ENCODE measurements around the gene MAP3K4.
"Not testable (repeated sequence)": the region's sequence is repeated elsewhere in the genome, so short reads cannot be mapped to it uniquely, and the experiment has no call there.

The MAP3K4 gene

GRCh38 chr6:161117942-161118341 is 126.4 kb downstream of the MAP3K4 start:
- no peak overlapping the region for H2AFZ ChIP-seq (ENCODE audit: low read depth, low read length)
- no peaks in the 10 kb centered on the region for H4K20me1 ChIP-seq (ENCODE audit: insufficient read depth, low read length)
- H3K27me3 ChIP-seq (ENCODE audit: insufficient read depth, low read length, poor library complexity), result no peaks in the 10 kb centered on the region
- no peaks in the 10 kb centered on the region for H3K4me1 ChIP-seq (ENCODE audit: insufficient read depth, low read length)
- H3K79me2 ChIP-seq (ENCODE audit: insufficient read depth, low read length), result no peaks in the 10 kb centered on the region
- no peak for DNase-seq
- no peak for ATAC-seq (ENCODE audit: insufficient read depth, low read depth)
- no peak overlapping the region for H3K27ac ChIP-seq (ENCODE audit: low read length)
- peaks cover 8% of the 10 kb centered on the region for H3K9me3 ChIP-seq (ENCODE audit: insufficient read depth, low read length, severe bottlenecking)
- TF ChIP-seq EZH2 (IDR thresholded peaks at IDR 0.05; ENCODE audit: borderline replicate concordance, low read depth, low read length, severe bottlenecking) (no peak), CTCF (IDR thresholded peaks at IDR 0.05; ENCODE audit: borderline replicate concordance, extremely low read depth, low read length, poor library complexity, severe bottlenecking) (no peak)
- H3K36me3 ChIP-seq (ENCODE audit: insufficient read depth, low read length), result peaks cover 80% of the 10 kb centered on the region
- H3K4me3 ChIP-seq (ENCODE audit: low read depth in 1 of 2, low read length in 2 of 2), result no peak overlapping the region
- no peak overlapping the region for H3K4me2 ChIP-seq (ENCODE audit: insufficient read depth, low read length)
- H3K9ac ChIP-seq (ENCODE audit: low read depth, low read length), result no peak overlapping the region

- H3K4me3 ChIP-seq (ENCODE audit: low read depth in 1 of 2, low read length in 2 of 2); H3K27me3 ChIP-seq (ENCODE audit: insufficient read depth, low read length, poor library complexity); ATAC-seq (ENCODE audit: insufficient read depth, low read depth); DNase-seq; H3K27ac ChIP-seq (ENCODE audit: low read length); H3K9me3 ChIP-seq (ENCODE audit: insufficient read depth, low read length, severe bottlenecking); H4K20me1 ChIP-seq (ENCODE audit: insufficient read depth, low read length); H3K79me2 ChIP-seq (ENCODE audit: insufficient read depth, low read length); H3K4me2 ChIP-seq (ENCODE audit: insufficient read depth, low read length); H3K9ac ChIP-seq (ENCODE audit: low read depth, low read length); H2AFZ ChIP-seq (ENCODE audit: low read depth, low read length); H3K4me1 ChIP-seq (ENCODE audit: insufficient read depth, low read length): not testable (repeated sequence)
- peaks cover 49% of the 10 kb centered on the region for H3K36me3 ChIP-seq (ENCODE audit: insufficient read depth, low read length)
These were observed 131.8 kb downstream of the MAP3K4 start for GRCh38 chr6:161123319-161123718.

- no peaks in the 10 kb centered on the region for H3K4me1 ChIP-seq (ENCODE audit: insufficient read depth, low read length)
- TF ChIP-seq CTCF (IDR thresholded peaks at IDR 0.05; ENCODE audit: borderline replicate concordance, extremely low read depth, low read length, poor library complexity, severe bottlenecking) (no peak), EZH2 (IDR thresholded peaks at IDR 0.05; ENCODE audit: borderline replicate concordance, low read depth, low read length, severe bottlenecking) (no peak)
- no peak overlapping the region for H2AFZ ChIP-seq (ENCODE audit: low read depth, low read length)
- no peaks in the 10 kb centered on the region for H3K79me2 ChIP-seq (ENCODE audit: insufficient read depth, low read length)
- H4K20me1 ChIP-seq (ENCODE audit: insufficient read depth, low read length), result no peaks in the 10 kb centered on the region
- peaks cover 46% of the 10 kb centered on the region for H3K36me3 ChIP-seq (ENCODE audit: insufficient read depth, low read length)
- ATAC-seq (ENCODE audit: insufficient read depth, low read depth) (no peak), DNase-seq (no peak)
- H3K9ac ChIP-seq (ENCODE audit: low read depth, low read length), result no peak overlapping the region
- no peak overlapping the region for H3K4me2 ChIP-seq (ENCODE audit: insufficient read depth, low read length)
- H3K27me3 ChIP-seq (ENCODE audit: insufficient read depth, low read length, poor library complexity), result no peaks in the 10 kb centered on the region
- no peak overlapping the region for H3K4me3 ChIP-seq (ENCODE audit: low read depth in 1 of 2, low read length in 2 of 2)
- H3K27ac ChIP-seq (ENCODE audit: low read length), result no peak overlapping the region
- H3K9me3 ChIP-seq (ENCODE audit: insufficient read depth, low read length, severe bottlenecking), result peaks cover 3% of the 10 kb centered on the region
These were observed 134.0 kb downstream of the MAP3K4 start for GRCh38 chr6:161125591-161125990.

- H3K9me3 ChIP-seq (ENCODE audit: insufficient read depth, low read length, severe bottlenecking), result peaks cover 2% of the 10 kb centered on the region
- no peaks in the 10 kb centered on the region for H3K4me1 ChIP-seq (ENCODE audit: insufficient read depth, low read length)
- TF ChIP-seq CTCF (IDR thresholded peaks at IDR 0.05; ENCODE audit: borderline replicate concordance, extremely low read depth, low read length, poor library complexity, severe bottlenecking) (no peak), EZH2 (IDR thresholded peaks at IDR 0.05; ENCODE audit: borderline replicate concordance, low read depth, low read length, severe bottlenecking) (no peak)
- H3K4me3 ChIP-seq (ENCODE audit: low read depth in 1 of 2, low read length in 2 of 2), result no peak overlapping the region
- no peak overlapping the region for H3K27ac ChIP-seq (ENCODE audit: low read length)
- H2AFZ ChIP-seq (ENCODE audit: low read depth, low read length), result no peak overlapping the region
- H3K79me2 ChIP-seq (ENCODE audit: insufficient read depth, low read length), result no peaks in the 10 kb centered on the region
- H3K9ac ChIP-seq (ENCODE audit: low read depth, low read length), result no peak overlapping the region
- ATAC-seq (ENCODE audit: insufficient read depth, low read depth) (no peak), DNase-seq (no peak)
- peaks cover 40% of the 10 kb centered on the region for H3K36me3 ChIP-seq (ENCODE audit: insufficient read depth, low read length)
- no peak overlapping the region for H3K4me2 ChIP-seq (ENCODE audit: insufficient read depth, low read length)
- H3K27me3 ChIP-seq (ENCODE audit: insufficient read depth, low read length, poor library complexity), result no peaks in the 10 kb centered on the region
- H4K20me1 ChIP-seq (ENCODE audit: insufficient read depth, low read length), result no peaks in the 10 kb centered on the region
These were observed 135.6 kb downstream of the MAP3K4 start for GRCh38 chr6:161127071-161127740.

Measured in DND-41 (cell line).